ENCODE measurements around the gene OR6V1.
A peak's percentile ranks its signal among the peaks of the same experiment; 100 is the strongest.

Gene OR6V1

GRCh38 chr7:143052041-143052440 is at the start of gene OR6V1:
OR6V1 (plus strand) TSS chr7:143052341; CDS start chr7:143052341, 0 bp downstream.
- DNase-seq, result no peak
- Mint-ChIP-seq H3K27me3 (peaks cover 22% of the 10 kb centered on the region), H3K4me3 (no peak within 1 kb of the TSS), H3K4me1 (ENCODE audit: low read depth) (peaks cover 9% of the 10 kb centered on the region), H3K9me3 (no peaks in the 10 kb centered on the region), H3K36me3 (ENCODE audit: low read depth) (no peaks in the 10 kb centered on the region), H3K27ac (no peak within 1 kb of the TSS)

- no peak for DNase-seq
- H3K27ac Mint-ChIP-seq, result no peak overlapping the region
- H3K4me1 Mint-ChIP-seq (ENCODE audit: low read depth), result peaks cover 8% of the 10 kb centered on the region
- peak overlapping the region; percentile 72 for H3K4me3 Mint-ChIP-seq
- peaks cover 2% of the 10 kb centered on the region for H3K27me3 Mint-ChIP-seq
- no peaks in the 10 kb centered on the region for H3K36me3 Mint-ChIP-seq (ENCODE audit: low read depth)
- no peaks in the 10 kb centered on the region for H3K9me3 Mint-ChIP-seq
These were observed 49.2 kb upstream of the OR6V1 start for GRCh38 chr7:143002898-143003297.

GRCh38 chr7:143003393-143004051 is 48.6 kb upstream of the OR6V1 start:
- Mint-ChIP-seq H3K4me3 (peak overlapping the region; percentile 72), H3K9me3 (no peaks in the 10 kb centered on the region), H3K4me1 (ENCODE audit: low read depth) (peaks cover 8% of the 10 kb centered on the region), H3K27me3 (peaks cover 4% of the 10 kb centered on the region), H3K36me3 (ENCODE audit: low read depth) (no peaks in the 10 kb centered on the region), H3K27ac (no peak overlapping the region)
- peak; percentile 35 for DNase-seq

- Mint-ChIP-seq H3K9me3 (no peaks in the 10 kb centered on the region), H3K27me3 (peaks cover 4% of the 10 kb centered on the region), H3K4me3 (no peak overlapping the region), H3K4me1 (ENCODE audit: low read depth) (peaks cover 8% of the 10 kb centered on the region), H3K27ac (no peak overlapping the region), H3K36me3 (ENCODE audit: low read depth) (no peaks in the 10 kb centered on the region)
- no peak for DNase-seq
These were observed 46.4 kb upstream of the OR6V1 start for GRCh38 chr7:143005632-143006260.

GRCh38 chr7:143008007-143008901 is 43.9 kb upstream of the OR6V1 start:
- Mint-ChIP-seq H3K36me3 (ENCODE audit: low read depth) (no peaks in the 10 kb centered on the region), H3K27me3 (peaks cover 6% of the 10 kb centered on the region), H3K9me3 (no peaks in the 10 kb centered on the region), H3K4me1 (ENCODE audit: low read depth) (peaks cover 4% of the 10 kb centered on the region), H3K4me3 (no peak overlapping the region), H3K27ac (no peak overlapping the region)
- DNase-seq, result peak; percentile 91

- Mint-ChIP-seq H3K4me1 (ENCODE audit: low read depth) (no peaks in the 10 kb centered on the region), H3K9me3 (no peaks in the 10 kb centered on the region), H3K4me3 (no peak overlapping the region), H3K27me3 (peaks cover 13% of the 10 kb centered on the region), H3K27ac (no peak overlapping the region), H3K36me3 (ENCODE audit: low read depth) (no peaks in the 10 kb centered on the region)
- no peak for DNase-seq
These were observed 40.1 kb upstream of the OR6V1 start for GRCh38 chr7:143012001-143012400.

- no peak for DNase-seq
- Mint-ChIP-seq H3K9me3 (no peaks in the 10 kb centered on the region), H3K36me3 (ENCODE audit: low read depth) (no peaks in the 10 kb centered on the region), H3K4me3 (no peak overlapping the region), H3K27me3 (peaks cover 13% of the 10 kb centered on the region), H3K4me1 (ENCODE audit: low read depth) (no peaks in the 10 kb centered on the region), H3K27ac (no peak overlapping the region)
These were observed 39.7 kb upstream of the OR6V1 start for GRCh38 chr7:143012409-143012808.

- Mint-ChIP-seq H3K27me3 (peaks cover 10% of the 10 kb centered on the region), H3K36me3 (ENCODE audit: low read depth) (no peaks in the 10 kb centered on the region), H3K4me1 (ENCODE audit: low read depth) (no peaks in the 10 kb centered on the region), H3K9me3 (no peaks in the 10 kb centered on the region), H3K4me3 (no peak overlapping the region), H3K27ac (no peak overlapping the region)
- no peak for DNase-seq
These were observed 38.7 kb upstream of the OR6V1 start for GRCh38 chr7:143013473-143013872.

GRCh38 chr7:143013893-143014292 is 38.2 kb upstream of the OR6V1 start:
- peaks cover 10% of the 10 kb centered on the region for H3K27me3 Mint-ChIP-seq

GRCh38 chr7:143015084-143015483 is 37.1 kb upstream of the OR6V1 start:
- Mint-ChIP-seq H3K27ac (no peak overlapping the region), H3K36me3 (ENCODE audit: low read depth) (no peaks in the 10 kb centered on the region), H3K27me3 (peaks cover 10% of the 10 kb centered on the region), H3K4me3 (no peak overlapping the region), H3K4me1 (ENCODE audit: low read depth) (no peaks in the 10 kb centered on the region), H3K9me3 (peaks cover 3% of the 10 kb centered on the region)
- DNase-seq, result no peak

More at GRCh38 chr7:143013893-143014292, 38.2 kb upstream of the OR6V1 start:
- H3K9me3 Mint-ChIP-seq, result no peaks in the 10 kb centered on the region
- DNase-seq, result no peak
- no peaks in the 10 kb centered on the region for H3K4me1 Mint-ChIP-seq (ENCODE audit: low read depth)
- H3K36me3 Mint-ChIP-seq (ENCODE audit: low read depth), result no peaks in the 10 kb centered on the region
- no peak overlapping the region for H3K27ac Mint-ChIP-seq
- H3K4me3 Mint-ChIP-seq, result no peak overlapping the region

GRCh38 chr7:143015926-143016490 is 36.1 kb upstream of the OR6V1 start:
- Mint-ChIP-seq H3K27ac (no peak overlapping the region), H3K4me3 (no peak overlapping the region), H3K4me1 (ENCODE audit: low read depth) (no peaks in the 10 kb centered on the region), H3K27me3 (peaks cover 10% of the 10 kb centered on the region), H3K36me3 (ENCODE audit: low read depth) (no peaks in the 10 kb centered on the region), H3K9me3 (peaks cover 3% of the 10 kb centered on the region)
- no peak for DNase-seq

- Mint-ChIP-seq H3K4me3 (no peak overlapping the region), H3K27ac (no peak overlapping the region), H3K4me1 (ENCODE audit: low read depth) (no peaks in the 10 kb centered on the region), H3K36me3 (ENCODE audit: low read depth) (no peaks in the 10 kb centered on the region), H3K9me3 (peaks cover 3% of the 10 kb centered on the region), H3K27me3 (peaks cover 10% of the 10 kb centered on the region)
- DNase-seq, result no peak
These were observed 35.1 kb upstream of the OR6V1 start for GRCh38 chr7:143016996-143017395.

- Mint-ChIP-seq H3K36me3 (ENCODE audit: low read depth) (no peaks in the 10 kb centered on the region), H3K4me3 (no peak overlapping the region), H3K27me3 (peaks cover 7% of the 10 kb centered on the region), H3K4me1 (ENCODE audit: low read depth) (no peaks in the 10 kb centered on the region), H3K27ac (no peak overlapping the region), H3K9me3 (peaks cover 3% of the 10 kb centered on the region)
- no peak for DNase-seq
These were observed 33.2 kb upstream of the OR6V1 start for GRCh38 chr7:143018931-143019330.

GRCh38 chr7:143023047-143023446 is 29.1 kb upstream of the OR6V1 start:
- H3K27ac Mint-ChIP-seq, result no peak overlapping the region
- H3K27me3 Mint-ChIP-seq, result peaks cover 19% of the 10 kb centered on the region
- H3K9me3 Mint-ChIP-seq, result peaks cover 3% of the 10 kb centered on the region
- no peak for DNase-seq
- H3K4me3 Mint-ChIP-seq, result no peak overlapping the region
- no peaks in the 10 kb centered on the region for H3K4me1 Mint-ChIP-seq (ENCODE audit: low read depth)
- H3K36me3 Mint-ChIP-seq (ENCODE audit: low read depth), result no peaks in the 10 kb centered on the region
